HG02973 (cell line): ENCODE measurements around the gene RCAN3.

ENCODE experiments used
- ATAC-seq: cut with Tn5 transposase; IDR thresholded peaks from one replicate; pipeline ENCODE4 v1.9.1; 2021; ENCODE audit warnings: moderate library complexity; ENCODE audit not compliant: unreplicated experiment

RCAN3 gene

DNA sequence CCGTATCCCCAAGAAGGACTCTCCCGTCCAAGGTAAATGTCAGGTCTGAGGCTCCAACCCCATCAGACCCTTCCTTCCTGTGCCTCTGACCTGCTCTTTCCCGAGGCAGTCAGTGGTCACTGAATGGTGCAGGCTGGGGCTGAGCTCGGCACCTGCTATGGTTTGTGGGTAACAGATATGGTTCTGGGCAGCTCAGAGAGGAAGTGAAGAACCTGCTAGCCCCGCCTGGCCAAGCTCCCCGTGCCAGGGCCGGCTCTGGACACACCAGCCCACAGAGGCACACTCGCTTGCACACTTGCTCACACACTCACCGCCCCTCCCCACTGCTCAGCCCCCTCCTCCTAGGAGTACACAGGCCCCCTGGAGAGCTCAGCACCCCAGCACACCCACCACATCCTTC is 69.7 kb downstream of the RCAN3 start:
- ATAC-seq, result no peak

DNA sequence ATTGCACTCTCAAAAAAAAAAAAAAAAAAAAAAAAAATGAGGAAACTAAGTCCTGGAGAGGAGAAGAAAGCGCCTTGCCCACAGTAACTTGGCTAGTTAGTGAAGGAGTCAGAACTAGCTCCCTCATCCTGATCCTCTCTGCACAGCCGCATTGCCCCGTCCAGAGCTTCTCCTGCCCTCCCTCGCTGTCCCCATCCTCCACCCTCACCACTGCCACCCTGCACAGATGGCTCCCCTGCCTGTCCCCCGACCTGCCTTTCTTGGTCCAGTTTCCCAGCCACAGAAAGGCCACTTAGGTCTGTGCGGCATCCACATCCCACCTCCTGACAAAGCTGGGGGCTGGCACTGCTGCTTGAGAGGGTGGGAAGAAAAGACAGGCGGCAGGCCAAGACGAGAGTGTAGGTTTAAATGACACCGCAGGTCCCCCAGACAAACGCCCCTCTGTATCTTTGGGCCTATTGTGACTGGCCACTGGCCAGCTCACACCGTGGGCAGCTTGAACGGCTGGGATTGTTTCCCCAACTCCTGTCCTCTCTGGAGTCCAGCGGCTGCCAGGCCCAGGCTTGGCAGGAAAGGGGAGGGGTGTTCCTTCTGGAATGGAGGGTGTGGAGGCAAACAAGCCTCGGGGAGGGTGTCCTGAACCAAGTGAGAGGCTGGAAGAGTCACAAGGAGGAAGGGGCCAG is 73.4 kb downstream of the RCAN3 start:
- ATAC-seq, result no peak

DNA sequence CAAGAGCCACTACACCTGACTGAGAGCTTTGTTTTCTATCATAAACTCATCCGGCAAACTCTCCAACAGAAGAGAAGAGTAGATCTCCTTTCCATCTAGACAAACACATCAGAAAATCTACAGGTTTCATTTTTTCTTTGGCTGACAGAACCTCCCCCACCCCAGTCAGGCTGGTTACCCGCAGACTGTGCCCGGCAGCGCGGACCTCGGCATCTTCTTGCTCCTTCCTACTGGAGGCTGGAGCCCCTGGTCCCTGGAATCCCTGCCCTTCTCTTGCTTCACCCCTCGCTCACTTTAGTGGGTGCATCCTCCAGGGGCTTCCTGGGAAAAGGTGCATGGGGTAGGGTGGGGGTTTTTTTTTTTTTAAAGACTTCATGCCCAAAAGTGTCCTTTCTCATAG is 76.2 kb downstream of the RCAN3 start:
- no peak for ATAC-seq

DNA sequence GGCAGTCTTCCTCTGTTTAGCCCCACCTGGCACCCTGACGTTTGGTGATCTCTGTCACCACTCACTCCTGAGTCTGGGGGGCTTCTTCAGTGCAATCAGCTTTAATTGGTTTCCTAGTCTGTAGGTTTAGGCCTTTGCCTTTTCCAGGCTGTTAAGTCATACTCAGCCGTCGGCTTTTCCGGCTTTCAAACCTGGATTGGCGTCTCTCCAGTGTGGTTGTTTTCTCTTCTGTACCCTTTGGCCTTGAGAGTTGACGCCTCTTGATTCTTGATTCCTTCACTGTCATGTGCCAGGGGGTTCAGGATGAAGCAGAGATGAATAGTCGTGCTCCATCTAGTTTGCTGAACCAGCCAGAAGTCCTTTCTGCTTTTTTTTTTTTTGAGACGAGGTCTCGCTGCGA is 78.1 kb downstream of the RCAN3 start:
- no peak for ATAC-seq

DNA sequence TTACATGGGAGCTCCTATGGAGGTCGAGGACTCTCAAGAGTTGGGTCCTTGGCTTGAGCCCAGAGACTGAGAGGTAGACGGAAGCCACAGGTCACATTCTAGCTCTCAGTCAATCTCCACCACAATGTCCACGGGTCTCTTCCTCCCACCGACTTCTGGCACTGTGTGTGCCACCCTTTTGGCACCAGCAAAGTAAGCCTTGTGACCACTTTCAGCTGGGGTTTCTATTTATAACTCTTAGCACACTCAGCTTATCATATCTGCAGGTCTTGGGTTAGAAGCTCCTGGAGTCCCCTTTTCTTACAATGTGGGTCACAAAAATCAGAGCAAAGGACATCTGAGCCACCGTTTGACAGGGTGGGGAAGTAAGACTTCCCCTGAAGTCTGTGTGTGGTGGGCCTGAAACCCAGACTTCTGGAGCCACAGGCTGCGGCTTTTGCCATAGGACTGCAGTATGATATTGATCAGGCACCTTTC is 81.6 kb downstream of the RCAN3 start:
- ATAC-seq, result no peak

DNA sequence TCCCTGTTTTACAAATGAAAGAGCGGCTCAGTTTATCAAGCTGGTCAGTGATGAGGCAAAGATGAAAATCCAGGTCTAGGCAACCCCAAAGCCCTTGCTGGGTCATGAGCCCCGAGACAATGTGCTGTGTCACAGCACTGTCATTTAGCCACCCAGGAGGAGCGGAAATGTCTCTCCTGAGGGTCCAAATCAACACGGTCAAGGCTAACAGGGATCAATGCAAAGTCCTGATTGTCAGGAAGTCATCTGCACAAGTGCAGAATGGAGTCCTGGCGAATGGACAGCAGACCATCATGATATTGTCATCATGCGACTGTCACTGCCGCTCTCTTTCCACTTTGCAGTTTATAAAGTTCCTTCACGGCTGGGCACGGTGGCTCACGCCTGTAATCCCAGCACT is 83.5 kb downstream of the RCAN3 start:
- no peak for ATAC-seq

DNA sequence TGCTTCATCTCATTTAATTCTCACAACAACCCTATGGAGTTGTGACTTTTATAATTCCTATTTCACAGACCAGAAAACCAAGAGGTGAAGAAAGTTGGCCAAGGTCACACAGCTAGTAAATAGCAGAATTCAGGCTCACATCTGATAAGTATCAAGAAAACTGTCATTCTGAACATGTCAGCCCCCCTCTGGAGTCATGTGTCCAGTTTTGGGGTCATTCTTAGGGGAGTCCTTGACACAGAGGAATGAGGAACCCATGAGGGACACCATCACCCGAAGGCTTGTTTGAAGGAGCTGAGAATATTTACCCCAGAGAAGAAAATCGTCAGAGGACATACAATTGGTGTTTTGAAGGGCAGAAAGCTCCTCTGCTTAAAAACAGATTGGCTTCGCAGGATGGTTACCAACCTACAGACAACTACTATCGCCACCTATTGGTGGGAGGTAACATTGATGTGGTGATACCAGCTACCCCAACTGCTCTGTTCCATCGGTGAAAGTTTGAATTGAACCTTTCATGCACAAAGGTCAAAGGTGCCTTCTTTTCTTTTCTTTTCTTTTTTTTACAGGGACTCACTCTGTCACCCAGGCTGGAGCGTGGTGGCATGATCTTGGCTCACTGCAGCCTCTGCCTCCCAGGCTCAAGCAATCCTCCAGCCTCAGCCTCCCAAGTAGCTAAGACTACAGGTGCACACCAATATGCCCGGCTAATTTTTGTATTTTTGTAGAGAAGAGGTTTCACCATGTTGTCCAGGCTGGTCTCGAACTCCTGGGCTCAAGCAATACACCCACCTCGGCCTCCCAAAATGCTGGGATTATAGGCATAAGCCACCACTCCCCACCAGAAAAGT is 84.6 kb downstream of the RCAN3 start:
- ATAC-seq, result no peak

DNA sequence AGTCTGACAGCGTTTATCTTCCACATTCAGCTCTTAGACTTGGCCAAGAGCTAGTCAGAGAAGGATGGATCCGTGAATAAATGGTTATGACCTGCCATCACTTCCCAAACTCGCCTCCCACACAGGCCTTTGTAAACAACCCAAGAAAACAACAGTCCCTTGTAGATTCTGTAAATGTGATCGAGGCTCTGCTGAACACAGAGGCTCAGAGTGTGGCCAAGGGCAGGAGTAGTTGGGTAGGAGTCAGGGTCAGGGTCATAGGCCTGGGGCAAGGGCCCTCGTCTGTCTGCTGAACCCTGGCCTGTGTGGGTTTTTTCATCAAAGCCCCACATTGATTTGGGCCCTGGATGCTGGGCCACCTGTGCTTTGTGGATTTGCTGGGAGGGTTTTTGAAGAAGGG is 85.9 kb downstream of the RCAN3 start:
- ATAC-seq, result no peak

DNA sequence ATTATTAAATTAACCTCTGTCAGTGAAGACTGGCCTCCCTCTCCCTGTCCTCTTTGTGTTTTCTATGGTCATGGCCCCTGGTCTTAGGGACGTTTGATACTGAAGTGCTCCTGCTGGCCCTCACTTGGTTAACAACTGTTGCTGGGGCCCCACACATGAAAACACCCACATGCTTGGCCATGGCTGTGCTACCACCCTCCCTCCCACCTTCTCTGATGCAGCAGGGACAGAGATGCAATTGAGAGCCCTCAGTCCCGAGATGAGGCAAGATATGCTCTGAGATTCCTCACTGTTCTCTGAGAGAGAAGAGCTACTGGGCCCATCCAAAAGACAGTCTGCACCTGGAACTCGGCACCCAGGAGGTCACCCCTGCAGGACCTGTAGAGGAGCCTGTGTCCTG is 86.6 kb downstream of the RCAN3 start:
- no peak for ATAC-seq
